ENCODE results near the gene CDK14.
"Not testable (repeated sequence)": the region's sequence is repeated elsewhere in the genome, so short reads cannot be mapped to it uniquely, and the experiment has no call there.

The CDK14 gene

DNA sequence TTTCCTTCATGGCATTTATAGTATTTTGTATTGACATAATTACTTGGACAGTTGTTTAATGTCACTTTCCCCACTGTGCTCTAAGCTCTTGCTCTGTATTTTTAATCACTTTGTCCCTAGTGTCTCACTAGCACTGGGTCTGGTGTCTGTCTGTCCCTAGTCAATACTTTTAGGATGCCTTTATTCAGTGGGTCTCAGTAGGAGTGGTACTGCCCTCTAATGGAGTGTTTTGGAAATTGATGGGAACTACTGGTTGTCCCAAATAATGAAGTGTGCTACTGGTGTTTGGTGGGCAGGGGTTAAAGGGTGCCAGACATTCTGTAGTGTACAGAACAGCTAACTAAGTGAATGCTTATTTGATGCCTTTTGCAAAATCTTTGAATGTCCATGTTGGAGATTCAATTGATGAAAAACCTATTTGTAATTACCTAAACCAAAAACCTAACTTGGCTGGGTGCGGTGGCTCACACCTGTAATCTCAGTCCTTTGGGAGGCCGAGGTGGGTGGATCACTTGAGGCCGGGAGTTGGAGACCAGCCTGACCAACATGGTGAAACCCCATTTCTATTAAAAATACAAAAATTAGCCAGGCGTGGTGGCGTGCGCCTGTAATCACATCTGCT is 33.3 kb downstream of the CDK14 start:
- no peak for DNase-seq (ENCODE audit: low read depth in 2 of 2)

DNA sequence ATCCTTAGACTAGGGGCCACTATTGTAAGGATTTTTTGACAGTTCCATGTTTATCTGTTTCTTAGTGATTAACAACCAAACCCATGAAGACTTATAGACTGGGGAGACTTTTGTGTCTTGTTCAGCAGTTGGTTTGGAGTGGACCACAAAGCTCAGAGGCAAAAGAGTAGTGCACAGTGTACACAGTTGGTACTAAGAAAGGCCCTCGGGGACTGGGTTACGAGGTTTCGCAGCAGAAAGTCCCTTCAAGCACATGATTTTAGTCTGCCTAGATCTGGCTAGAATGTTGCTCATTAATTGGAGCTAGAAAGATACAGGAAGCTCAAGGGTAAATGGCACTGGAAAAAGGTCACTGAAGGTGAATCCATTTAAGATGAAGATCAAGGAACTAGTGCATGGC is 35.4 kb downstream of the CDK14 start:
- no peak for DNase-seq (ENCODE audit: low read depth in 2 of 2)

- DNase-seq (ENCODE audit: low read depth in 2 of 2): not testable (repeated sequence)
These were observed 43.6 kb downstream of the CDK14 start for GRCh38 chr7:90639683-90640082.

DNA sequence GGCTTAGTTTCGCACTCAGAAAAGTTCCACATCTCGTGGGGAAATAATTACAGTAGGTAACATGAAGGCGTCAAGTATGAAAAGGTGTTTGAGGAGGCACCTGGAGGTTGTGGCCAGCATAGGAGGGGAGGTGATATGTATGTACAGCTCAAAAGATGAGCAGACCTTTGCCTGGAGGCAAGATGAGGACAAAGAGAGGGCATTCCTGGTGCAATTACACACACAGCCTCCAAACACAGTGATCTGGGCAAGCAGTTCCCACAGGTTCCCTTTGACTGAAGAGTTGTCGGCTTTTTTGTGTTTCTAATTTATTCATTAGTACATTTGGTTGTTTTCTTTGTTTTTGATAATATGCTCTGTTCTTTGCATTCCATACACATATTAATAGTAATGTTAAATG is 46.9 kb downstream of the CDK14 start:
- DNase-seq (ENCODE audit: low read depth in 2 of 2): no peak

DNA sequence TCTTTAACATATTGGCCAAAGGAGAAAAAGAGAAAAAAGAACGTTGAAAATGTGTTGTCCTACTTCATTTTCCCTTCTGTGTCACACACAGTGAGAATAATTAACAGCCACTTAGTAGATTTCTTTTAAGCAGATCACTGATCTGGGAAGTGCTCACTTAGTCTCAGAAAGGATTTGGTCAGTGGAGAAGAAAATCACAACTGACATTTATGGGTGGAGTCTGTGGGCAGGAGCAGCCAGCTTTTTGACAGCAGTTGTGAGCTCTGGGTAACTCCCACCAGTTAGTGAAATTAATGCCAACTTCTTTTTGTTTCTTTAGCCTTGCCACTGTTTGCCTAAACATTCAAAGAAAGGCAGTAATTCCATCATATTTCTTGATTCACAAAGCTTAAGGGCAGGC is 49.7 kb downstream of the CDK14 start:
- no peak for DNase-seq (ENCODE audit: low read depth in 2 of 2)

GRCh38 chr7:90648107-90648506 is 52.0 kb downstream of the CDK14 start:
- no peak for DNase-seq (ENCODE audit: low read depth in 2 of 2)

DNA sequence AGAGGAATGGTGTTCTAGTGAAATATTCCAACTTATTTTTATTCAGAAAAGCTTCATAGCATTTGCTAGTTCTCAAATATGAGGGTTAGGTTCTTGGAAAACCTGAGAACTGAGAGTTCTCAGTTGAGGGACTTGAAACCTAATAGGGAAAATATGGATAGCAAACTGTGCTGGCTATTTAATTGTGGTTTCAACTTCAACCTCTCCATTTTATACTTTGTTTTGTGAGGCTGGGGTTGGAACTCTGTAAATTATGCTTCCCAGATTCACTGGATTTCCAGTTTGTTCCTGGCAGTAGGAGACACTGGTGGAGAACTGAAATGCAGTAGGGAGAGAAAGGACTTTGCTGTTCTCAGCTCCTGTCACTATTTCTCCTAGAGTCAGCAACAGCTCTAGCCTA is 52.7 kb downstream of the CDK14 start:
- no peak for DNase-seq (ENCODE audit: low read depth in 2 of 2)

GRCh38 chr7:90654718-90655427 is 58.8 kb downstream of the CDK14 start:
- DNase-seq (ENCODE audit: low read depth in 2 of 2): no peak

- DNase-seq (ENCODE audit: low read depth in 2 of 2): no peak
These were observed 59.4 kb downstream of the CDK14 start for GRCh38 chr7:90655566-90655965.

DNA sequence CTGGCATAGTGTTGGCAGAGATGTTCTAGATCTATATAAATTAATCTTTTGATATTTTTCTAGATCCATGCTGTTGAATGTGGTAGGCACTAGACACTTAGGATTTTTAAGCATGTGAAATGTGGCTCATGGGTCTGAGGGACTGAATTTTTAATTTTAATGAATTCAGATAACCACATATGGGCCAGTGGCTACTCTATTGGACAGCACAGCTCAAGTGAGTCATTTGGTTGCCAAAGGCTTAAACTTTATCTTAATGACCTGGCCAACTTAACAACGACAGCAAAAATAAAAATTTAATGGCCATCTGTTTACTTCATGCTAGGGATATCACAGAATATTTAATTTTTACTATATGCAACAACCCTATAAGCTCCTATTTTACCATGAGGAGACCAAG is 61.4 kb downstream of the CDK14 start:
- DNase-seq (ENCODE audit: low read depth in 2 of 2): no peak

- no peak for DNase-seq (ENCODE audit: low read depth in 2 of 2)
These were observed 64.0 kb downstream of the CDK14 start for GRCh38 chr7:90660100-90660499.

DNA sequence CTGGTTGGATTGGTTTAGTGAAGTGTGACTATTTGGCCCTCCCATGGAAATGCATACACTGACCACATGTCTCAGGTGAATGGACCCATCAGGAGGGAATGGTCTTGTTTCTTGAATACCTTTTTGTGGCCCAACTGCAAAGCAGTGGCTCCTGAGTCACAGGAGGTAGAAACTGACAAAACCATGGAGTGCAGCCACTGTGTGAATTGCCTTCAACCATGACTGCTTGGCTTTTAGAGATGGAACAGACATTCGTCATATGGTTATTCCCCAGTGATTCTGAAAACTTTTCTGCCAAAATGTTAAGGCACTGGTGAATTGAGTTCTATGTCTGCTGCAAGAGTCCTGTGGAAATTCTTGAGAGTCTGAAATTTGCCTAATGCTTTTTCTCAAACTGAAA is 64.7 kb downstream of the CDK14 start:
- no peak for DNase-seq (ENCODE audit: low read depth in 2 of 2)

DNA sequence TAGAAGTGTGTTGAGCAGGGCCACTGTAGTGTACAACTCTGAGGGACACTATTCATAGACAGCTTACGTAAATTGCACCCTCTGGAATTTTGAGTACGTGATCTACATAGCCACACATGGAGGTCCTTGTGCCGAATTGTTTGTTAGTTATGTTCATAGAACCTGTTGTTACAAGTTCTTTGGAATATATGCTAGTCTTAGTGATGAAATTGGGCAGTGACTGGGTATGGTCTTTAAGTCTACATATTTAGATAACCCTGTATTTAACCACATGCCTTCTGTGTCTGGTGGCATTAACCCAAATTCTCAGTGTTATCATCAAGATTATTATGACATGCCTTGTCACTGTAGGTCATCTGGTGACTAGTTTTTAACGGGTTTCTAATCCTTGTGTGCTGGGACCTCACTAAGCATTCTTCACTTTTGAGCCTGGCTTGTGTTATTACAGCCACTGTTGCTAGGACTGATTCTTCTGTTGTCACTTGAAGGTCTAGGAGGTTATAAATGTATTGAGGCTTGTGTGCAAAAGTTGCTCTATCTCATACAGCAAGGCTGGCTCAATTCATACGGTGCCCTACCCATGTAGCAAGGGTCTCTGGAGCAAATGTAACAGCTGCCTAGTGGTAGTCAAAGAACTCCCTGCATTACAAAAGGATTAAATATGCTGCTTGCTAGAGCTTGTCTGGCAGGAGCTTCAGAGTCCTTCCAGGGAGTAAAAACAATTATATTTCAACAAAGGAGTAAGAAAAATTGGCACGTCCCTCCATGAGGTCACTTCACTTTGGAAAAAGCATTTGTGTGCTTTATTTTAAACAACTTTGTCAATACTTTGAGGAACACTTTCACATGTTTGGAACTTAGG is 65.4 kb downstream of the CDK14 start:
- no peak for DNase-seq (ENCODE audit: low read depth in 2 of 2)

- no peak for DNase-seq (ENCODE audit: low read depth in 2 of 2)
These were observed 67.1 kb downstream of the CDK14 start for GRCh38 chr7:90663176-90663575.

DNA sequence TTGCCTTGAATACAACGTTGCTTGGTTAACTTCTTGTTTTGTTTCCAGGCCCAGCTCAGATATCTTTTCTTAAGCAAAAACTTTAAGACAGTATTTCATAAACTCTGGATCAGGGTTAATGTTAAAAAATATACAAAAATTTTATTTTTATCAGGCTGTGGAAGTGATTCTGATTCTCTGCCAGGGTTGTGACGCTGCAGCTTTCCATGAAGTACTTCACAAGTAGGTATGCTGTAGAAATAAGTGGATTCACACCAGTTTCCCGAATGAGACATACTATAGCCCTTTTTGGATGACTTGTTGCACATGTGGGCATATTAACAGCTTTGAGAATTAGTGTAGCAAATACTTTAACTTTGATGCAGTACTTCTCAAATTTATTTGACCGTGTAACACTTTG is 70.1 kb downstream of the CDK14 start:
- no peak for DNase-seq (ENCODE audit: low read depth in 2 of 2)

DNA sequence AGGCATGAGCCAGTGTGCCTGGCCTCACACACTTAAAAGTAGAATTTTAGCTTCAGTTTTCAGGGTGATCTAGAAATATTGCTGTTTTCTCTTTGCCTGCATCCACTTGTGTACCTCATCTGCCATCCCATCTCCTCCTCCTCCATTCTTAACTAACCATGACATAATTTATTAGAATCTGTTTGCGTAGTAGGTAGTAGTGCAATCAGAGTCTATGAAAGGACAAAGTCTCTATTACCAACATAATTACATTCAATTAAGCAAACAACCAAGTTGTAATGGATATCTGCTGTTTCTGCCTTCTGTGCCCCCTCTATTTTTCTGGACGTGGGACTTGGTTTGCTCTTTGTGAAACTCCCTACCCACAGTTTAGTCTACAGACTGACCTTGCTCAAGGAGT is 72.9 kb downstream of the CDK14 start:
- no peak for DNase-seq (ENCODE audit: low read depth in 2 of 2)

DNA sequence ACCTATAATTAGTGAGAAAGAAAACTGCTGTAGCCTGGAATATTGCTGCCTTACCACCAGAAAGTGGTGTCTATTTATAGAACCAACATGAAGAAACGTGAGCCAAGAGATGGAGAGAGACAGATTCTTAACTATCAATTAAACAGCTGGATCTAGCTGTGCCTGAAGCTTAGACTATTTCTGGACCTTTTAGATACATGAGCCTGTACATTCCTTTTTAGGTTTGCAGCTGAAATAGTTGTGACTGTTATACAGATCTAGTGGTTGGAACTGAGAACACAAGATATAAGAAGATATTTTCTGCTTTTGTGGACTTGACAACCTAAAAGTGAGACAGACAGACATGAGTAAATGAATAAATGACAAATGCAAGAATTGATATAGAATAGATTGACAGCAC is 73.4 kb downstream of the CDK14 start:
- no peak for DNase-seq (ENCODE audit: low read depth in 2 of 2)

GRCh38 chr7:90671571-90671970 is 75.5 kb downstream of the CDK14 start:
- no peak for DNase-seq (ENCODE audit: low read depth in 2 of 2)

DNA sequence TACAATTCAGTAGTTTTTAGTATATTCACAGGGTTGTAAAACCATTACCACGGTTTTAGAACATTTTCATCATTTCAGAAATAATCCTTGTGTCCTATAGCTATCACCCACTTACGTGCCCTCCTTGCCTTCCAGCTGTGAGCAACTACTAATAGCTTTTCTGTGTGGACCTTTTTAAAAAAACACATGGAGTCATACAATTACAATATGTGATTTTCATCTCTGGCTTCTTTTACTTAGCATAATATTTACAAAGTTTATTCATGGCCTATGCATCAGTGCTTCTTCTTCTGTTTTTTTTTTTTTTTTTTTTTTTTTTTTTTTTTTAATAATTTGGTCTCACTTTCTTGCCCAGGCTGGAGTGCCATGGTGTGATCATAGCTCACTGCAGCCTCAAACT is 76.1 kb downstream of the CDK14 start:
- DNase-seq (ENCODE audit: low read depth in 2 of 2): no peak

DNA sequence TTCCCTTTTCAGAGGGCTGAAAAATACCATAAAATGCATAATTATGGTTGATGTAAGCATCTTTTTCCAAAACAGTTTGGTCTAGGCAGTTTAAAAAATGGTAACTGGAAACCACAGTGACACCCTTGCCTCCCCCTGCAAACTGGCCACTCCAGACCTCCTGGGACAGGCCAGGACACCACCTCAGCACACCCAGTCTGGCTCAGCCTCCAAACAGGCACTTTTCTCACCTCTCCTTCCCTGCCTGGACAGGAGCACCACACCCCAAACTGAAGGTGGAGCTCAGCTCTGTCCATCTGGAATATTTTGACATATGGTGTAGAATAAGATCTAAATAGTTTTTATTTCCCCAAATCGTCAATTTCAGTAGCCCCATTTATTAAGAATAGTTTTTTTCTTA is 78.5 kb downstream of the CDK14 start:
- DNase-seq (ENCODE audit: low read depth in 2 of 2): no peak

- no peak for DNase-seq (ENCODE audit: low read depth in 2 of 2)
These were observed 79.9 kb downstream of the CDK14 start for GRCh38 chr7:90675982-90676381.

DNA sequence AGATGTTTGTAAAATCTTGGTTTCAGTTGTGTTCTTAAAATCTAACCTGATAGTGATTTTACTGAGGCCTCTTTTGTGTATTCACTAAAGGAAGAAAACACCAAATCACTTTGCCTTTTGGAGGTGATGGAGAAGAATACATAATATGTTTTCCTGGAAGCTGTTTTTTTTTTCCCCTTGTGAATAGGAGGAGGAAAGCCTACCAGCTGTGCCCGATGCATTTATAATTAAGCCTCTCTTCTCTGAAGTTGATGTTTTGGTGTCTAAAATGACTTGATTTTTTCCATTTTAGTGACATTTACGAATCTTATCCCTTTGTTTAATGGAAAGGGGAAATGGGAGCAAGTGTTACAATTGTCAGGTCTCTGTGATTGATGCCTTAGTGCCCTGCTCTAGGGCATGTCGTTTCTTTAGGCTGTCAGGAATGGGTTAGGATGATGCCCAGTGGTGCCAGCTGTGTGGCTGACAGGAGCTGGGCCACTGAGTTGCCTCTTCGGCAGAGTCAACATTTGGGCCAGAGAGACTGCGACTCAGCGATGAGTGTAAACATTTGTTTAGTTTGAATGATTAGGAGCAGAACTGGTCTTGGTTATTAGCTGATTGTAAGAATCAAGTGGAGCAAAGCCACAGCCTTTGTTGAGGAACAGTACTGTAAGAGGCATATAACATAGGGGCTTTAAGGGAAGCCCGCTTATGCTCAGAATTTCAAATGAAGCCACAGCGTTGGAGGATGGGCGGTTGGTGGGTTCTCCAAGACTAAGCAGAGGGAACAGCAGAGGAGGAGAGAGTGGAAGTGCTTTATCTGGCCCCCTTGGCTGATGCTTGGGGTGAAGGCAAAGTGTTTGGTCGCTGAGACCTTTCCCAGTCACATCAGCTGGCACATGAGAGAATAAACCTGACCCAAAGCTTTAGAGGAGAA is 81.6 kb downstream of the CDK14 start:
- no peak for DNase-seq (ENCODE audit: low read depth in 2 of 2)
